Astrocyte of the cerebellum (primary cell): ENCODE results near the gene ST6GALNAC6.
A peak's percentile ranks its signal among the peaks of the same experiment; 100 is the strongest.
"Not testable (repeated sequence)": the region's sequence is repeated elsewhere in the genome, so short reads cannot be mapped to it uniquely, and the experiment has no call there.

Experiments used
- DNase-seq: peaks from one replicate; pipeline ENCODE4 v3.0.0-alpha.2; 2011; ENCODE audit warnings: low read depth
- H3K4me3 ChIP-seq: 2 replicates; pipeline ENCODE4 v1.5.1; 2011; ENCODE audit warnings: mild to moderate bottlenecking, low read depth, low read length, moderate library complexity
- in situ Hi-C: cut with HindIII; loops from 2 replicates; pipeline ENCODE4 v1.10.0; 2017; ENCODE audit warnings: low sequenced_read_pairs
- TF ChIP-seq, protein P1 (sequence below): IDR thresholded peaks from 2 replicates; pipeline ENCODE4 v1.5.1; 2012; ENCODE audit warnings: low read length, low read depth, moderate library complexity, mild to moderate bottlenecking; ENCODE audit errors: missing control alignments

The ST6GALNAC6 gene

DNA sequence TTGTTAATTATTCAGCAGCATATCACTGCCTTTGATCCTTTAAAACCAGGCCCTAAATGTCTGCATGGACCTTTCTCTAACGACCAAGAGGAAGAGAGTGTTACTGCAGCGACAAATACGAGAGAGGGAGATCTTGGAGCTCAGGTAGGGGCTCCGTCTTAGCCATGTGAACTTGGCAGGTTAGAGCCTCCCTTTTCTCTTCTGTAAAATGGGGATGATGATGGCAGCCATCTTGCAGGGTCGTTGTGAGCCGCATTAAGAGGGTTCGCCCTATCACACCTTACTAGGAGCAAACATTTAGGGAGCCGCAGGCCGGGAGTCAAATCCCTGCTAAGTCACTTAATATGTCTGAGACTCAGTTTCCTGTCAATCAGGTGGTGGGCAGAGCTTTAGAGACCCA is 46.6 kb downstream of the ST6GALNAC6 start:
- TF ChIP-seq, protein P1, sequence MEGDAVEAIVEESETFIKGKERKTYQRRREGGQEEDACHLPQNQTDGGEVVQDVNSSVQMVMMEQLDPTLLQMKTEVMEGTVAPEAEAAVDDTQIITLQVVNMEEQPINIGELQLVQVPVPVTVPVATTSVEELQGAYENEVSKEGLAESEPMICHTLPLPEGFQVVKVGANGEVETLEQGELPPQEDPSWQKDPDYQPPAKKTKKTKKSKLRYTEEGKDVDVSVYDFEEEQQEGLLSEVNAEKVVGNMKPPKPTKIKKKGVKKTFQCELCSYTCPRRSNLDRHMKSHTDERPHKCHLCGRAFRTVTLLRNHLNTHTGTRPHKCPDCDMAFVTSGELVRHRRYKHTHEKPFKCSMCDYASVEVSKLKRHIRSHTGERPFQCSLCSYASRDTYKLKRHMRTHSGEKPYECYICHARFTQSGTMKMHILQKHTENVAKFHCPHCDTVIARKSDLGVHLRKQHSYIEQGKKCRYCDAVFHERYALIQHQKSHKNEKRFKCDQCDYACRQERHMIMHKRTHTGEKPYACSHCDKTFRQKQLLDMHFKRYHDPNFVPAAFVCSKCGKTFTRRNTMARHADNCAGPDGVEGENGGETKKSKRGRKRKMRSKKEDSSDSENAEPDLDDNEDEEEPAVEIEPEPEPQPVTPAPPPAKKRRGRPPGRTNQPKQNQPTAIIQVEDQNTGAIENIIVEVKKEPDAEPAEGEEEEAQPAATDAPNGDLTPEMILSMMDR, result no peak
- no peak for DNase-seq
- in situ Hi-C loops, result loop anchor here (25.0 kb wide), 1 partner anchor 216 kb away; no protein-coding TSS in a partner anchor
- H3K4me3 ChIP-seq, result peak overlapping the region; percentile 44

DNA sequence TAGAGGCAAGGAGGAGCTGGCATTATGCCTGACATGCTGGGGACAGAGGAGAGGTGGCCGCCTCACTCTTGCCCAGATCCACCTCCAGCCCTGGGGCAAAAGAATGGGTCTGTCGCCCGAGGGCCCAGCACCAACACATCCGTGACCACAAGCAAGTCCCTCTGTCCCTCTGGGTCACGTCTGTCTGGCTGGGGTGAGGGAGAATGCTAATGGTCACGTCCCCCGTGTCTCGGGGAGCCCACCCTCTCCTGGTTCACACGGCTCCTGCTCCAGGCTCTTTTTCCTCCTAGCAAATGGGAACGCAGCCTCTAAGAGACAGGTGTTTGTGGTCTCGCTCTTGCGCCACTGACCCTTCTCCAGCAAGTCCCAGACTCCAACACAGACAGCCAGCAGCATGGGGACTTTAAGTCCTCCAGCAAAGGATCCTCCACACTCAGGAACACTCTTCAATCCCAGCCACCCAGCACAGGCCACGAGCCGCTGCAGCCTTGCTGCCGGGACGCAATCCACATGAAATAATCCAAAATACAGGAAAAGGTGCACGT is 49.0 kb downstream of the ST6GALNAC6 start:
- no peak for DNase-seq
- TF ChIP-seq, protein P1, result no peak
- in situ Hi-C loops, result loop anchor here (25.0 kb wide), 1 partner anchor 213 kb away; no protein-coding TSS in a partner anchor
- H3K4me3 ChIP-seq, result no peak overlapping the region

DNA sequence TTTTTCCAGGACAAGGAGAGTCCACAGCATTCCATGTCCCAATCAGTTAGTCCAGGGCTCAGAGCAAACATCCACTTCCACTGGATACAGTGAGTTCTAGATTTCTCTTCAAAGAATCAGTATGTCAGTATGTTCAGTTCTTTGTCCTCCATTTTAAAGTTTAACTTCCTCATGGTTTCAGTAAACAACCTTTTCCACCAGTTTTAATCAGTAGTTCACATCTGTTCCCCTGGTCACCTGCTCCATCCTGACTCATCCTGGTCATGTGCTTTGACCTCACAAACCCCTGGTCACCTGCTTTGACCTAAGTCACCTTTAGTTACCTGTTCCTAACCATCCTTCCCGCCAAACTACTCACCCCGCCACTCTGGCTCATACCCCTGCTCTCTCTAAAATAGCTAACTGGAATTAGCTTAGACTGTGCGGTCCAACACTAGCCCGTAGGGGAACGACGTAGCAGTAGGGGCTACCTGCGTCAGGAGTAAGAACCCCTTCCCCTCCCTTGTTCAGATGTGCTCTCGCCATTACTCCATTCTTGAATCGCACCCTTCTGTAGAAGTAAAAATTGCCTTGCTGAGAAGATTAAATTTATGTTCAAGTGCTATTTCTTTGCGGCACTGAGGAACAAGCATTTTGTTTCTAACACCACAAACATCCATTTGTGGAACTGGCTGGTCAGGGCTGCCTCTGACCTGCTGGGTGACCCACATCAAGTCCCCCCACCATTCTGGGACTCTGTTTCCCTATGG is 50.5 kb downstream of the ST6GALNAC6 start:
- in situ Hi-C loops, result no loop called here
- H3K4me3 ChIP-seq, result no peak overlapping the region
- TF ChIP-seq, protein P1, result no peak
- DNase-seq, result no peak

DNA sequence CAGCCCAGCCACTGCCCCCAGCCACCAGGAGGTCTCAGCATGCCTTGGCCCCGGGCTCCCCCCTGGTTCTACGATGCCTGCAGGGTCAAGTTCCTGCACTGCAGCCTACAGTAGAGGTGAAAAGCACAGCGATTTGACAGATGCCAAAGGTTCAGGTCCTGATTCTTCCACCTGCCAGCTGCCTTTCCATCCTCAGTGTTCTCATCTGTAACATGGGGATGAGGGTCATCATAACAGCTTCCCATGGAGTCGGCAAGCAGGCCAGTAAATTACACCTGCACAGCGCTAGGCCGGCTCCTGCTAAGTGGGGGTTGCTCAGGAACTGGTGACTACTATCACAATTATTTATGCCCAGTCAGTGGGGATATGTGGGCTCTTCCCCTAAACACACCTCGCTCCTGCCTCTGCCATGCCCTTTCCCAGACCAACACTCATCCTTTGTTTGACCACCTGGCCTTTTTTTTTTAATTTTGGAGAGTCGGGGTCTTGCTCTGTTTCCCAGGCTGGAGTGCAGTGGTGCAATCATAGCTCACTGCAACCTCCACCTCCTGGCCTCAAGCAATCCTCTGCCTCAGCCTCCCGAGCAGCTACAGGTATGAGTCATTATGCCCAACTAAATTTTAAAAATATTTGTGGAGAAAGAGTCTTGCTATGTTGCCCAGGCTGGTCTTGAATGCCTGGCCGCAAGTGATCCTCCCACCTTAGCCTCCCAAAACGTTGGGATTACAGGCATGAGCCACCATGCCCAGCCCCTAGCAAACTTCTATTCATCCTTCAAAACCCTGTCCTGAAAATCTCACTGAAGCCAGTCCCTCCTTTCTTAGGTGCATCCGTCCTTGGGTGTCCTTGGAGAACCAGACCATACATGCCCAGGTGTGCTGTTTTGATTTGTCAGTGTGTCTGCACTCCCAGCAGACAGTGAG is 51.3 kb downstream of the ST6GALNAC6 start:
- no peak for DNase-seq
- TF ChIP-seq, protein P1, result no peak
- in situ Hi-C loops, result no loop called here
- no peak overlapping the region for H3K4me3 ChIP-seq

DNA sequence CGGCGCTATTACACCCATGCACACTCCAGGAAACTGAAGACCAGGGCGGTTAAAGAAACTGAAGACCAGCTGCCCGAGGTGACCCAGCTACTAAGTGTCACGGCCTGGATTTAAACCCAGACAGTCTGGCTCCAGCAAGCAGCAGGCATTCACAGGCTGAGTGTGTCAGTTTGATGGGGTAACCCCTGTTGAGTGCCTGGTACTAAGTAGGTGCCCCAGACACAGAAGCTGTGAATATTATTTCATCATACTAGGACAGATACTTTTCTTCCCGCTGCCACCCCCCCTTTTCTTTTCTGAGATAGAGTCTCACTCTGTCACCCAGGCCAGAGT is 52.3 kb downstream of the ST6GALNAC6 start:
- in situ Hi-C loops, result no loop called here
- H3K4me3 ChIP-seq, result no peak overlapping the region
- TF ChIP-seq, protein P1, result no peak
- no peak for DNase-seq

DNA sequence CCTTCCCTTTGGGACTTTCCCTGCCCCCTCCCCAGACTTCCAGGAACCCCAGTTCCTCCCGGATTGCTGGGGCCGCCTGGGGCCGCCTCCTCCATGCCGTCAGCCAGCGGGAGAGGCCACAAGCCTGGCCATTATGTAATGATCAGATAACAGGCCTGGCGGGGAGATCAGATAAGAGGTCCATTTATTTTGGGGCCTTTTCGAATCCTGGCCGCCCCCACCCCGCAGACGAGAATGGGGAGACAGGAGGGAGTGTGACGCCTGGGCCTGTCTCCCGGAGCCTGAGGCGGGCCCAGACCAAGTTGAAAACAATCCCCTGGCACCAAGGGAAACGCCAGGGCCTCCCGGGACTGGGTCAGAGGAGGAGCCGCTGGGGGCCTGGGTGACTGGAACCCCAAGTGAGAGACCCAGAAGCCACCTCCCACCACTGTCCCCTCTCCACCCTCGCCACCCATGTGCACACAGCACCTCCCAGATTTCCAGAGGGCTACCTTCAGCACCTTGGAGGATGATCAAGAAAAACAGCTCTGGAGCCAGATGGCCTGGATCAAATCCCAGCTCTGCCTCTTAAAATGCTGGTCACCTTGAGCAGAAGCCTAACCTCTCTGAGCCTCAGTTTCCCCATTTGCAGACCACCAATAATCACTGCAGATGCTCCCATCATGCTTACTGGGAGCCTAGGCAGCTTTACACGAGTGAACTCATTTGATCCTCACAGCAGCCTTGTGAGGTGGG is 52.8 kb downstream of the ST6GALNAC6 start:
- TF ChIP-seq, protein P1, result no peak
- DNase-seq, result no peak
- in situ Hi-C loops, result no loop called here
- no peak overlapping the region for H3K4me3 ChIP-seq

DNA sequence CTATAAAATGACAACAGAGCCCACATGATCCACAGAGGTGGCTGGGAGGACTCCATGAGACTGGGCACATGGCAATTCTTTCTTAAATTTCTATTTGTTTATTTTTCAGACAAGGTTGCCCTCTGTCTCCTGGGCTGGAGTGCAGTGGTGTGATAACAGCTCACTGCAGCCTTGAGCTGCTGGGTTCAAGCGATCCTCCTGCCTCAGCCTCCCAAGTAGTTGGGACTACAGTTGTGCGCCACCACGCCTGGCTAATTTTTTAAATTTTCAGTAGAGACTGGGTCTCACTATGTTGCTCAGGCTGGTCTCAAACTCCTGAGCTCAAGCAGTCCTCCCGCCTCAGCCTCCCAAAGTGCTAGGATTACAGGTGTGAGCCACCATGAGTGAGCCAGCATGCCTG is 53.8 kb downstream of the ST6GALNAC6 start:
- H3K4me3 ChIP-seq, DNase-seq, in situ Hi-C loops: not testable (repeated sequence)
